Endothelial cell of umbilical vein (primary cell): ENCODE results near the gene STK39. TPM values are rescaled to one million over a fixed set of nuclear protein-coding genes. Genes with fewer than 3 reads are reported as not detected.

Experiments
- BruUV-seq: library from RNA; stranded (reverse); fragments of 400-500 nt; replicated peaks from 2 replicates; lab custom pipeline; 2021; lab: Mats Ljungman, UMichigan
- CTCF ChIA-PET: fragments of 300-600, 350-600 bp; sonication (Branson Sonifier 250); formaldehyde crosslinking; loops from one replicate; lab custom pipeline; 2021; ENCODE audit warnings: antibody characterized with exemption, inconsistent platforms; lab: Charles Lee
- POLR2A ChIA-PET: fragments of 300-600, 350-600 bp; sonication (Branson Sonifier 250); formaldehyde crosslinking; loops from one replicate; lab custom pipeline; 2021; ENCODE audit warnings: antibody characterized with exemption, inconsistent platforms; lab: Charles Lee
- DNase-seq: peaks from one replicate; pipeline ENCODE4 v3.0.0-alpha.2; 2011; ENCODE audit warnings: low read depth, low spot score
- FAIRE-seq: peaks from 2 replicates; lab custom pipeline; 2011; peaks lifted over from hg19 to GRCh38; lab: Jason Lieb, UNC
- H2AFZ ChIP-seq: 2 replicates; pipeline ENCODE4 v1.6.0; 2012; ENCODE audit warnings: low read depth, low read length, control low read depth, inconsistent platforms
- H3K27ac ChIP-seq: 2 replicates; pipeline ENCODE4 v1.5.1; 2011; ENCODE audit warnings: low read depth, mild to moderate bottlenecking, control low read depth, low read length, moderate library complexity; ENCODE audit not compliant: insufficient read depth
- H3K27me3 ChIP-seq, 2 experiments: 2 replicates each; pipeline versions ENCODE4 v1.6.0 to v1.6.1; 2011; ENCODE audit warnings: low read length in 2 of 2, mixed read lengths in 1 of 2; ENCODE audit not compliant: control insufficient read depth in 2 of 2, insufficient read depth in 2 of 2
- H3K36me3 ChIP-seq, 2 experiments: 2 replicates in 1 of 2; 3 replicates in 1 of 2; pipeline ENCODE4 v1.5.1; 2011; ENCODE audit warnings: low read length in 2 of 2, mild to moderate bottlenecking in 1 of 2, moderate library complexity in 1 of 2; ENCODE audit not compliant: control insufficient read depth in 2 of 2, insufficient read depth in 2 of 2; ENCODE audit errors: extremely low read depth in 1 of 2
- H3K4me1 ChIP-seq: 3 replicates; pipeline ENCODE4 v1.5.1; 2011; ENCODE audit warnings: mild to moderate bottlenecking, low read length; ENCODE audit not compliant: control insufficient read depth, insufficient read depth; ENCODE audit errors: extremely low read depth
- H3K4me2 ChIP-seq: 2 replicates; pipeline ENCODE4 v1.6.1; 2011; ENCODE audit warnings: low read length, control low read depth, mixed read lengths; ENCODE audit not compliant: insufficient read depth
- H3K4me3 ChIP-seq, 3 experiments: fragments of 200-600 bp in 1 of 3; sonication (generic), shearing (Covaris generic) in 1 of 3; replicated peaks in 1 of 3; 2 replicates each; pipeline ENCODE4 v1.5.1; 2011 to 2016; ENCODE audit warnings: control low read depth in 3 of 3, low read length in 3 of 3, mild to moderate bottlenecking in 2 of 3, inconsistent platforms in 1 of 3, low read depth in 1 of 3, moderate library complexity in 1 of 3; ENCODE audit not compliant: insufficient read depth in 1 of 3
- H3K79me2 ChIP-seq: 2 replicates; pipeline ENCODE4 v1.6.0; 2012; ENCODE audit warnings: low read length, inconsistent platforms; ENCODE audit not compliant: control insufficient read depth, insufficient read depth
- H3K9ac ChIP-seq: replicated peaks from 2 replicates; pipeline ENCODE3; 2011; ENCODE audit warnings: low read length, control low read depth; ENCODE audit not compliant: insufficient read depth; ENCODE audit errors: extremely low read depth
- H3K9me1 ChIP-seq: replicated peaks from 3 replicates; pipeline ENCODE4 v1.6.0; 2011; ENCODE audit warnings: mild to moderate bottlenecking, low read length; ENCODE audit not compliant: control insufficient read depth, insufficient read depth; ENCODE audit errors: extremely low read depth
- H3K9me3 ChIP-seq: replicated peaks from 2 replicates; pipeline ENCODE4 v1.5.1; 2012; ENCODE audit warnings: low read length, inconsistent platforms; ENCODE audit not compliant: control insufficient read depth, insufficient read depth
- H4K20me1 ChIP-seq: replicated peaks from 2 replicates; pipeline ENCODE3; 2011; ENCODE audit warnings: mild to moderate bottlenecking, low read length; ENCODE audit not compliant: control insufficient read depth, insufficient read depth; ENCODE audit errors: extremely low read depth
- EZH2 ChIP-seq: IDR thresholded peaks from 2 replicates; pipeline ENCODE4 v1.6.1; 2012; ENCODE audit warnings: borderline replicate concordance, low read depth, mild to moderate bottlenecking, moderate library complexity, low read length, inconsistent platforms; ENCODE audit not compliant: severe bottlenecking
- FOS ChIP-seq: IDR thresholded peaks from 2 replicates; pipeline ENCODE4 v1.6.1; 2011; ENCODE audit warnings: mild to moderate bottlenecking, low read length, moderate library complexity, borderline replicate concordance; ENCODE audit not compliant: insufficient read depth
- GATA2 ChIP-seq: IDR thresholded peaks from 2 replicates; pipeline ENCODE4 v1.7.0; 2011; ENCODE audit warnings: low read depth, mild to moderate bottlenecking, moderate library complexity, mixed read lengths, low read length; ENCODE audit not compliant: insufficient read length, insufficient read depth
- JUN ChIP-seq: IDR thresholded peaks from 2 replicates; pipeline ENCODE4 v1.6.1; 2011; ENCODE audit warnings: borderline replicate concordance, low read depth; ENCODE audit not compliant: insufficient read length, insufficient read depth
- MYC ChIP-seq: IDR thresholded peaks from one replicate; pipeline ENCODE4 v1.6.1; 2011; ENCODE audit warnings: mild to moderate bottlenecking, low read depth, low read length
- POLR2A ChIP-seq: IDR thresholded peaks from 2 replicates; pipeline ENCODE4 v1.6.1; 2012; ENCODE audit warnings: low read depth, mild to moderate bottlenecking, control low read depth, low read length
- POLR2AphosphoS5 ChIP-seq: IDR thresholded peaks from 2 replicates; pipeline ENCODE4 v1.6.1; 2012; ENCODE audit warnings: low read depth, mild to moderate bottlenecking, control low read depth, low read length, moderate library complexity; ENCODE audit not compliant: insufficient read depth
- dilution Hi-C: fragments of 300-500 bp; cut with MboI; formaldehyde crosslinking; loops from one replicate; pipeline ENCODE4 v1.15.0; 2019; ENCODE audit warnings: low sequenced_read_pairs; ENCODE audit not compliant: extremely low pct_ligation_motif_present
- intact Hi-C: fragments of 100-400 bp; cut with micrococcal nuclease; formaldehyde crosslinking; loops from one replicate; pipeline ENCODE4 v1.10.0; 2022
- polyA plus RNA-seq, 4 experiments: library from polyadenylated mRNA; depleted of rRNA in 3 of 4; stranded (reverse) in 3 of 4; unstranded in 1 of 4; fragments of >200 nt; gene quantifications; 2 replicates each; pipeline versions ENCODE4 v1.2.1 to v1.2.3, GENCODE V29; 2011 to 2012; ENCODE audit warnings: missing spikeins in 1 of 4
- total RNA-seq: library from RNA; stranded (reverse); gene quantifications from 2 replicates; pipeline ENCODE4 v1.2.3, GENCODE V29; 2021
- TF ChIP-seq, protein P1 (sequence below), 2 donors: IDR thresholded peaks; 1 replicate in 1 of 2; 2 replicates in 1 of 2; pipeline ENCODE4 v1.5.1; 2011; ENCODE audit warnings: low read length in 2 of 2, mild to moderate bottlenecking in 2 of 2, moderate library complexity in 2 of 2, control low read depth in 1 of 2, inconsistent platforms in 1 of 2, low read depth in 1 of 2; ENCODE audit not compliant: insufficient read depth in 1 of 2; ENCODE audit errors: extremely low read depth in 1 of 2
- TF ChIP-seq, protein P2 (sequence below): IDR thresholded peaks from 2 replicates; pipeline ENCODE4 v1.6.1; 2011; ENCODE audit not compliant: insufficient read depth, insufficient read length

The STK39 gene
- total and polyA plus RNA-seq, 2 donors (not counting 3 experiments of a cell fraction or from before 2014, with no cell fraction given), result 4.6 to 13.1 TPM

DNA sequence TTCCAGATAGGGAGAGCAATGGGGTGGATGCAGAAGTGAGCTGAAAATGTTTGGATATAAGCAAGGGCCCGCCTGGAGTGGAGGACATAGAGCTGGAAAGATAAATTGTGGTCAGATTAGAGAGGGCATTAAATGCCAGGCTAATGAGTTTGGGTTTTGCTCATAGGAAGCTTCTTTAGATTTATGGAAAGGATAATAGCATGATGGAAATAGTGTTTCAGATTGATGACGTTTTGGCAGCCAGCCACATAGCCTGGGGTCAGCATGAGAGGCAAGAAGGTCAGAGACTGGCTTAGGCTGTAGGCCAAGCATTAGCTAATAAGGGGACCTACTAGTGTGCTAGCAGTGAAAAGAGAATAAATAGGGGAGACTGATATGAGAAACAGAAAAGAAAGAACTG is 321.6 kb downstream of the STK39 start:
- TF ChIP-seq MYC (no peak), GATA2 (no peak), FOS (no peak), EZH2 (no peak), POLR2A (no peak), JUN (no peak), POLR2AphosphoS5 (no peak)
- TF ChIP-seq, protein P1, sequence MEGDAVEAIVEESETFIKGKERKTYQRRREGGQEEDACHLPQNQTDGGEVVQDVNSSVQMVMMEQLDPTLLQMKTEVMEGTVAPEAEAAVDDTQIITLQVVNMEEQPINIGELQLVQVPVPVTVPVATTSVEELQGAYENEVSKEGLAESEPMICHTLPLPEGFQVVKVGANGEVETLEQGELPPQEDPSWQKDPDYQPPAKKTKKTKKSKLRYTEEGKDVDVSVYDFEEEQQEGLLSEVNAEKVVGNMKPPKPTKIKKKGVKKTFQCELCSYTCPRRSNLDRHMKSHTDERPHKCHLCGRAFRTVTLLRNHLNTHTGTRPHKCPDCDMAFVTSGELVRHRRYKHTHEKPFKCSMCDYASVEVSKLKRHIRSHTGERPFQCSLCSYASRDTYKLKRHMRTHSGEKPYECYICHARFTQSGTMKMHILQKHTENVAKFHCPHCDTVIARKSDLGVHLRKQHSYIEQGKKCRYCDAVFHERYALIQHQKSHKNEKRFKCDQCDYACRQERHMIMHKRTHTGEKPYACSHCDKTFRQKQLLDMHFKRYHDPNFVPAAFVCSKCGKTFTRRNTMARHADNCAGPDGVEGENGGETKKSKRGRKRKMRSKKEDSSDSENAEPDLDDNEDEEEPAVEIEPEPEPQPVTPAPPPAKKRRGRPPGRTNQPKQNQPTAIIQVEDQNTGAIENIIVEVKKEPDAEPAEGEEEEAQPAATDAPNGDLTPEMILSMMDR (IDR thresholded peaks at IDR 0.05; ENCODE audit: extremely low read depth in 1 of 2, insufficient read depth in 1 of 2, low read depth in 1 of 2, low read length in 2 of 2), result no peak
- TF ChIP-seq, protein P2, sequence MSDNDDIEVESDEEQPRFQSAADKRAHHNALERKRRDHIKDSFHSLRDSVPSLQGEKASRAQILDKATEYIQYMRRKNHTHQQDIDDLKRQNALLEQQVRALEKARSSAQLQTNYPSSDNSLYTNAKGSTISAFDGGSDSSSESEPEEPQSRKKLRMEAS, result no peak
- FAIRE-seq (no peak), DNase-seq (no peak)
- intact Hi-C loops (no loop called here), dilution Hi-C loops (no loop called here)
- POLR2A ChIA-PET, result no interaction called here
- H3K9me1 ChIP-seq, result no peaks in the 10 kb centered on the region
- no peak overlapping the region for H3K9ac ChIP-seq
- H3K4me3 ChIP-seq, result no peak overlapping the region
- no peaks in the 10 kb centered on the region for H3K79me2 ChIP-seq
- H3K4me1 ChIP-seq, result no peaks in the 10 kb centered on the region
- no peak overlapping the region for H3K27ac ChIP-seq
- BruUV-seq, result no TSS peak
- H4K20me1 ChIP-seq, result no peaks in the 10 kb centered on the region
- CTCF ChIA-PET, result no interaction called here
- no peaks in the 10 kb centered on the region for H3K36me3 ChIP-seq
- no peaks in the 10 kb centered on the region for H3K27me3 ChIP-seq
- H3K4me2 ChIP-seq, result no peak overlapping the region
- no peaks in the 10 kb centered on the region for H3K9me3 ChIP-seq
- H2AFZ ChIP-seq, result no peak overlapping the region
